Endometrium (tissue), 2 donors: ENCODE results near the gene ERICH6B.

Experiments used
- FAIRE-seq: peaks from 2 replicates; lab custom pipeline; 2012; peaks lifted over from hg19 to GRCh38; lab: Jason Lieb, UNC
- donor health status: control.
- donor health status: control.

Gene ERICH6B

GRCh38 chr13:45542391-45542790 lies 73.1 kb downstream of the ERICH6B start:
- FAIRE-seq, result no peak

- no peak for FAIRE-seq
Measured at GRCh38 chr13:45541806-45542205, 73.7 kb downstream of the ERICH6B start.

GRCh38 chr13:45540864-45541263 lies 74.7 kb downstream of the ERICH6B start:
- FAIRE-seq, result no peak

GRCh38 chr13:45540195-45540594 lies 75.3 kb downstream of the ERICH6B start:
- FAIRE-seq, result no peak

- no peak for FAIRE-seq
Measured at GRCh38 chr13:45538382-45538781, 77.2 kb downstream of the ERICH6B start.

GRCh38 chr13:45537516-45537915 lies 78.0 kb downstream of the ERICH6B start:
- FAIRE-seq, result no peak

- no peak for FAIRE-seq
Measured at GRCh38 chr13:45536224-45536623, 79.3 kb downstream of the ERICH6B start.

- no peak for FAIRE-seq
Measured at GRCh38 chr13:45534604-45535003, 80.9 kb downstream of the ERICH6B start.

GRCh38 chr13:45529758-45530157 lies 85.8 kb downstream of the ERICH6B start:
- no peak for FAIRE-seq

GRCh38 chr13:45527699-45528462 lies 87.7 kb downstream of the ERICH6B start:
- no peak for FAIRE-seq

GRCh38 chr13:45522571-45522970 lies 93.0 kb downstream of the ERICH6B start:
- FAIRE-seq, result peak; percentile 74

GRCh38 chr13:45521297-45521696 lies 94.2 kb downstream of the ERICH6B start:
- no peak for FAIRE-seq

GRCh38 chr13:45519493-45519892 lies 96.0 kb downstream of the ERICH6B start:
- no peak for FAIRE-seq

- no peak for FAIRE-seq
Measured at GRCh38 chr13:45518525-45519245, 96.9 kb downstream of the ERICH6B start.

GRCh38 chr13:45516757-45517156 lies 98.8 kb downstream of the ERICH6B start:
- FAIRE-seq, result no peak

- no peak for FAIRE-seq
Measured at GRCh38 chr13:45512098-45512496, 103.4 kb downstream of the ERICH6B start.

- FAIRE-seq, result peak; percentile 86
Measured at GRCh38 chr13:45511310-45512097, 104.0 kb downstream of the ERICH6B start.

GRCh38 chr13:45510672-45511071 lies 104.9 kb downstream of the ERICH6B start:
- no peak for FAIRE-seq

- FAIRE-seq, result no peak
Measured at GRCh38 chr13:45508776-45509175, 106.8 kb downstream of the ERICH6B start.

- FAIRE-seq, result no peak
Measured at GRCh38 chr13:45506811-45507210, 108.7 kb downstream of the ERICH6B start.

- no peak for FAIRE-seq
Measured at GRCh38 chr13:45503658-45504057, 111.9 kb downstream of the ERICH6B start.

- no peak for FAIRE-seq
Measured at GRCh38 chr13:45501175-45501526, 114.4 kb downstream of the ERICH6B start.
